ENCODE measurements around the gene FBXO28.

GRCh38 chr1:224081604-224082003 is 32.3 kb upstream of the FBXO28 start:
- TF ChIP-seq GATA2 (IDR thresholded peaks at IDR 0.05; ENCODE audit: low read depth, low read length) = peak; percentile 78
- TF ChIP-seq GATA3 (IDR thresholded peaks at IDR 0.05; ENCODE audit: low read depth, low read length) = no peak

Measured in SH-SY5Y (cell line).